GM18861 (cell line): ENCODE results near the gene CDH6.
A peak's percentile ranks its signal among the peaks of the same experiment; 100 is the strongest.

Source experiments
- ATAC-seq: cut with Tn5 transposase; IDR thresholded peaks from one replicate; pipeline ENCODE4 v1.9.1; 2021; ENCODE audit not compliant: unreplicated experiment

The CDH6 gene

DNA sequence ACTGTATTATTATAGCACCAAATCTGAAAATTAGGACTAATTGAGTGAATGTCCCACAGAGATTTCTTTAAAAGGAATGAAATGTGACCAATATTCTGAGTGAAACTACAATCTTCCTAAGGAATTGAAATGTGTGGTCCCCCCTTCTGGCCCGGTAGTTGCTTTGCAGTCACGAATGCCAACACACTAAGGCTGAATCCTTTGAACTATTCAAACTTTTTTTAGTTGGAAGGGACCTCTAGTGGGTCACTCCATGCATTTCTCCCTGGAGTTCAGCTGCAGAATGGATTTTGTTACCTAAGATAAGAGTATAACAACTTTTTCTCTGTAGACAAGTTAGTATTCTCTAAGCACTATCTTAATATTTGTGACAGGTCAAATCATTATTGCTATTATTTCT is 2.8 kb downstream of the CDH6 start:
- ATAC-seq: no peak

DNA sequence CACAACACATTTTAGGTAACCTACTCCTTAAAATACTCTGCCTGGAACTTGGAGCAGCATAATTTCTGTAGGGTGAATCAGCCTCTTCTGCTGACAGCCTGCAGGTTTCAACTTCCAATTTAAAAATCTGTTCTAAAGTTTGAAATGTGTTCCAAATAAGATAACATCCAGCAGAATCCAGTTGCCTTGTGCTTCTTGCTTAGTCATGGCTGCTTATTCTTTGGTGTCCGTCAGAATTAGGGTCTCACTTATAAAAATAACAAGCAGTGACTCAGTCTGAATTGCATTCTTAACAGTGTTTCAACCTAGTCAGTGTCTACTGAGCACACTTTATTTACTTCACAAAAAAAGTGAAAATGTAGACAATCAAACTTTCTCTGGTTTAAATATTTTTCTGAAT is 3.7 kb downstream of the CDH6 start:
- ATAC-seq: no peak

DNA sequence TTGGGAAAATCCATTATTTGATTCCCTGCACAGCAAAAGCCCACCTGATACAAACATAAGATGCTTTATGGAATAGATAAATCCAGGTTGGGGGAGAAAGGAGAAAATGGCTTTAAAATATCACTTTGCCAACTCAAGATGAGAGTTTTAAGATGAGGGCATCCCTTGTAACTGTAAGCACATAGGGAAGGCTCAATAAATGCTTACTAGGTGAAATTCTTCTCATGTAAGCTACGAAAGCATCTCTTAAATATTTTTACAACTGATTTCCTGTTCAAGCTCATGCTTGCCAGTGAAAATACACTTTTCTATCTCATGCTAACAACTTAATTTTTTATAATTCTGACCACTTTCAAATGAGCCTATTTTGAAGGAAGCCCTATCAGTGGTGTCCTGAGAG is 11.5 kb downstream of the CDH6 start:
- ATAC-seq: no peak

DNA sequence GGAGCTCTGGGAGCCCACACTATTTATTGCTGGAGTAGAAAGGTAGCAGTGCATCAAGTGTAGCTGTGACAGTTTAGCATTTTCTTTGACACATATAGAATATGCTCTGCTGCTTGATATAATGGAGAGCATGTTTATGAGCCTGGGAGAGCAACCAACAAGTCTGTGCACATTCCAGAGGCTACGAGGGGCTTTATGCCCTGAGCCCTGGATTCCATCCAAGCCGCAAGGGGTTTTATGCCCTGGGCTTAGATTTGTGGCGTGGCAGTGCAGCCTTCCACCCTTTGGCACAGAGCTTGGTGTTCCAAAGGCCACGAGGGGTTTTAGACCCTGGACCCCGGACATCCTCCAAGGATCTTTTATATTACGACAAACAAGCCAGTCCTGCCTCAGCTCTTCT is 14.6 kb downstream of the CDH6 start:
- ATAC-seq: no peak

DNA sequence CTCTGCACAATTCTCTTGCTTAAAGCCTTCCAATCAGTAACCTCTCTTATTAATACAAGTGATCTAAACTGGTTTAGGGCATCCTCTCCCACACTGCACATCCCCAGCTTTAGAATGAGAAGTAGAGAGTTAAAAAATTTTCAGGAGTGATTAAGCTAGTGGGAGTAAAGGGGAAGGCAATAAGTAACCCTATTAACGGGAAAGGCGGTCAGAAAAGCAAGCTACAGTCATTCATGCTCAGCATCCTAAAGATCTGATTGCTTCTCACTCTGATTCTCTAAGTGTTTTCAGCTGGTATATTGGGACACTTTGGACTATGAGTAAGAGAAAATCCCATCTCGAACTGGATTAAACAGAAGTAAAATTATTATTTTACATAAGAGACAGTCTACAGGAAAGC is 15.8 kb downstream of the CDH6 start:
- ATAC-seq: no peak

DNA sequence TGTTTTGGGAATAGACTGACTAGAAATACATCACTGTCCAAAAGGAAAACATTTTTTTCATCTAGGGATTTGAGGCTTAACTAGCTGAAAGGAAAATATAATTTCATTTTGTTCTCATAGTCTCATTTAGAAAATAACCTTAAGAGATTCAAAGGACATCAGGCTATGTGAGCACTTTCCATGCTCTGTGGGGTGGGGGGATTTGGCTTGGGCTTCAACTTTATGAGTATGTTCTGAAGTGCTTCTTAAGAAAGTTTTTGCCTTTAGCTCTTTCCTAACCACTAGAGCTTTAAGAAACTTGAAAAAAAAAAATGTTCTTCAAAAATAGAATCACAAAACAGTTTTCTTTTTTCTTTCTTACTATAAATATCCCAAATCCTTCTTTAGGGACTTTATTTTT is 17.6 kb downstream of the CDH6 start:
- ATAC-seq: no peak

DNA sequence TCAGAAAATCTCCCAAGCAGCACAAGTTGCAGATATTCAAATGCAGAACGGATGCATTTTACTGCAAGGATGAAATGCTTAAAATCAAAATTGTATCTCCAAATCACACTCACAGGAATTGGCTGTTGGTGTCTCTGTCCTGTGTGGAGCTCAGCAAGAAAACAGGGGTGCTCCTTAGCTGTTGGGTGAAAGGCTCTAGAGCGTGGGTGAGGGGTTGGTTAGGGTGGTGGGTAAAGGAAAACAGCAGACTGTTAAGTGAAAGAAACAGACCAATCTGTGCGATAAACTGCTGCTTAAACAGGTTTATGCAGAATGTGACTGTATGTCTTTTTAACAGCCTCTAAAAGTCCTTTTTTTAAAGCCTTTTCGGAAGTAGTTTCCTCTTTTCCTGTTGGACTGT is 19.8 kb downstream of the CDH6 start:
- ATAC-seq: no peak

DNA sequence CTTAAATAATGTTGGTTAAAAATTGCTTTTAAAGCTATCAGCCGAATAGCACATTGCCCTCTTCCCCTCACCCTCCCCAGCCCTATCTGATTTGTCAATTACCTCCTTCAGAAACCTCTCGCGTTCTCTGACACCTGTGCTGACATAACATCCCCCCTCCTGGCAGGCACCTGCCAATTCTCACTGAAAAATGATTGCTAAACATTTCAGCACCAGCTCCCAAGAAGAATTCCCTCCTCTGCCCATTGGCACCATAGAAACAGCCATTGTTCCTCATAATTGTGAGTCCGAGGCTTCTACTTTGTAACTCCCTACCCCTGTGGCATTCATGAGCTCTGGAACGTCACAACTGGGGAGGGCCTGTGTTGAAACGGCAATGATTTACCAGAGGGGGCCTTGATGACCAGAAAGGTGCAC is 20.2 kb downstream of the CDH6 start:
- no peak for ATAC-seq

DNA sequence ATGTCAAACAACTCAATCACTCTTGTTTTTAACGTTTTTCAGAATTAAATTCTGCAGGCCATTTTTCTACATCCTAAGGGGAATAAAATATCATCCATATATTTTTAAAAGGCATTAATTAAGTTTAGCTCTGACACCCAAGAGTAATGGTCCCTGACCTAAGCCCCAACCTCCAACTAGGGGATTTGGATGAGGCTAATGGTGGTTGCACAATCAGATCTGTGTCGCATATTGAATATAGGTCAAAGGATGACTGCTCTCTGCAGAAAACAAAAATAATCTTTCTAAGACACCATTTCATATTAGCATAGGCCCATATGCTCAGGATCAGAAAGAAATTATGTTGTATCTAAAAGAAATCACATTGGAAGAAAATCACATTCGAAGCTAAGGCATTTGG is 20.7 kb downstream of the CDH6 start:
- no peak for ATAC-seq

DNA sequence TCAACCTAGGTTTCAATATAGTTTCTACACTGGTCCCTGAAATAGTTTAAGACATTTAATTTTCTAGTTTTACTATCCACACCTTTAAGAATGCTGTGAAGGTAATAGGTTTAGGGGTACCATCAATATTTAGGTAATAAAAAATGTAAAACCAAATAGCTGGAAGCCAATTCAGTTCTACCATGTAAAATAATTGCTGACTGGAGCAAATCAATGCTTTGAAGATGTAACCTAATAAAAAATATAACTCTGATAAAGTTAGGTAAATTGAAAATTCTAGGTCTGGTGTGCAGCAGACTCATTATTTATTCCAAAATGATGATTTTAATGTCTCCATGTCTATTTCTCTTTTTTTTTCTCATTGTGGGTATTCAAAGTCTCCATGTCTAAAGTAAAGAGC is 21.8 kb downstream of the CDH6 start:
- no peak for ATAC-seq

DNA sequence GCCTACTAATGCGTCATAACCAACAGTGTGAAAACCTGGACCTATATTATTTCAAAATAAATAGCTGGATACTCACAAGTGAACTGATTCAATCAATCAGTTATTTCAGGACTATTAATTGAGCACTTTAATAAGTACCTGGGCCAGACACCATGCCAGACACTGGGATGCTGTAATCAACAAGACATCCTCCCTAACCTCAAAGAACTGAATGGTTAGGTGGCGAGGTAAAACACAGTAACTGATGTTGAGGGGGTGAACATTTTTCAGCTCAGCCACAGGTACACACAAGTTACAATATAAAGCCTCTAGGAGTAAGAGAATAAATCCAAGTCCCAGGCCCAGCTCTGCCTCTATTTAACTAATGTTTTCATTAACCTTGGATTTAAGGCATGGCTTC is 24.0 kb downstream of the CDH6 start:
- ATAC-seq: no peak

DNA sequence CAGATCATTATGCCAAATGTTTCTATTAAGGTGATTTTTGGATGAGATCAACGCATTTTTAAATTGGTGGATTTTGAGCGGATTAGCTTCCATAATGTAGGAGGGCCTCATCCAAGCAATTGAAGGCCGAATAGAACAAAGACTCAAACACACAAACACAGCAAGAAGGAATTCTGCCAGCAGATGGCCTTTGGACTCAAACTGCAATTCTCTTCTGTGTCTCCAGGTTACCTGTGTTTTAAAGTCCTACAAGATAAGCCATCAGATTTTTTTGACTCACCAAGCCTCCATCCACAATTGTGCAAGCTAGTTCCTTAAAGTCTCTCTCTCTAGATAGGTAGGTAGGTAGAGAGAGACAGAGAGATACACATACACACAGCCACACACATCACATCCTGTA is 25.5 kb downstream of the CDH6 start:
- no peak for ATAC-seq

DNA sequence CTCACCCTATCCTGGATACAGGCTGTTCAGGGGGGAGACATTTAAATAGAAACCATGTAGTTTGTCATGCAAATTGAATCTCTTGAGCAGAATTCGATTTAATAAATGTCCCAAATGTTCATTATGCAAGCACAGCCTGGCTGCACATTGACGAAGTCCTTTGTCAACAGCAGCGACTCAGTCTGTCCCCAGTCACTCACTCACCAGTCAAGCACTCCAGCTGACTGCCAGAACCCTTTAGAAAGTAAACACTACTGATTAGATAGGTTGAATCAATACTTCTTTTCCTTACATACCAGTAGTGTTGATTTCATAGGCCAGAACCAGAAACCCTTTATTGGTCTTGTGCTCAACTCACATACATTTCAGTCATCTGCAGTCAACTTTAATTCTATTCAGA is 27.5 kb downstream of the CDH6 start:
- no peak for ATAC-seq

DNA sequence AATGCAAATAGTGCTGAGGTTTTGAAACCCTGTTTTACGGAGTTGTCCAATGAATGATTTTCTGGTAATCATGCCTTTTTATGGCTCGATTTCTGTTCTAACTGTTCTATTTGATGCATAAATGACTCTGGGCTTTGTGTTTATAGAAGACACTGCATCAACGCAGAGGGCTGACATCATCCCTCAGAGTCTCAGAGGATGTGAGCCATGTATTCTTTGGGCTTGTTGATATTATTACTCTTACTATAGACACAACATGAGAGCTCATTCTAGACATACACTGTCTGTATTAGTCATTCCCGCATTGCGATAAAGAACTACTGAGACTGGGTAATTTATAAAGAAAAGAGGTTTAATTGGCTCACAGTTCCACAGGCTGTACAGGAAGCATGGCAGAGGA is 31.6 kb downstream of the CDH6 start:
- no peak for ATAC-seq

DNA sequence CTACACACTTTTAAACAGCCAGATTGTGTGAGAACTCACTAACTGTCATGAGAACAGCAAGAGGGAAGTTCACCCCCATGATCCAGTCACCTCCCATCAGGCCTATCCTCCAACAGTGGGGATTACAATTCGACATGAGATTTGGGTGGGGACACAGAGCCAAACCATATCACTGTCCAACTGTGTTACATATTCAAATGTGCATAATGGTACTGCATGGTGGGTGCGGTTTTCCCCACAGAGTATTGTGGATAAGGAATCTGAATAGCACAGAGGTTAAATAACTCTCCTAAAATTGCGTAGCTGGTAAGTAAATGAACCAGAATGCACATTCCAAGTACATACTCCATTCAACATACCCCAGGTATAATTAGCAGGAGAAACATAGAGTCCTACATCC is 32.1 kb downstream of the CDH6 start:
- ATAC-seq: no peak

DNA sequence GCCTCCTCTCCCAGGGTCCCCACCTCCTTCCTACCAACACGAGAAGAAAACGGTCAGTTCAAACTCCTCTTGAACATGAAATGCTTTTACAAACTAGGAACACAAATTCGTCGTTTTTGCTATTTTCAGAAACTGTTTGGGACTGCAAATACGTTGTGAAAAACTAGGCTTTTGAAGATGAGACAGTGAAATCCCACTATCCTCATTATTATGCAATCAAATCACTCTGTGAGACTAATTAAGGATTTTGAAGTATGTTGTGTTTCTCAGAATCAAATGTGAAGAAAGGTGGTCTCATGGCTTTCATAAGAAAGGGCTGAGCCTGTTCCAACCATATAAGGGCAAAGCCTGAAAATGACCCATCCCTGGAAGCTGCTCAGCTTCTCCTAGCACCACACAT is 33.2 kb downstream of the CDH6 start:
- no peak for ATAC-seq

DNA sequence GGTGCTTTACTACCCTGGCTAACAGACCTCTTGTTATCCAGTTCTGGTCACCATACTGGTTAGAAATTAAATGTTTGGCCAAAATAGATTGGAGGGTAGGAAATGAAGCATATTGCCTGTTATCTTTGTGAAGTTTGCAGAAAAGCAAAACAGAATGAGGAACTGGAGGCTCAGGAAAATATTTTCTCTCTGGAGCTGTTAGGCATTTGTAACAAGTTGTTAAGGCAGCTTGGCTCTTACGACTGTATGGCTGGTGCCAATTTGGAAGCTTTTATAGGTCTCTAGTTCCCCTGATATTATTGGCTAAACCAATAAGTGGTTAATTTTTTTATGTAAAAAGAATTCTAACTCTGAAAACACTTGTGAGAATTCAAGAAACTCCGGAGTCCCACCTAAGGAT is 35.8 kb downstream of the CDH6 start:
- ATAC-seq: no peak

DNA sequence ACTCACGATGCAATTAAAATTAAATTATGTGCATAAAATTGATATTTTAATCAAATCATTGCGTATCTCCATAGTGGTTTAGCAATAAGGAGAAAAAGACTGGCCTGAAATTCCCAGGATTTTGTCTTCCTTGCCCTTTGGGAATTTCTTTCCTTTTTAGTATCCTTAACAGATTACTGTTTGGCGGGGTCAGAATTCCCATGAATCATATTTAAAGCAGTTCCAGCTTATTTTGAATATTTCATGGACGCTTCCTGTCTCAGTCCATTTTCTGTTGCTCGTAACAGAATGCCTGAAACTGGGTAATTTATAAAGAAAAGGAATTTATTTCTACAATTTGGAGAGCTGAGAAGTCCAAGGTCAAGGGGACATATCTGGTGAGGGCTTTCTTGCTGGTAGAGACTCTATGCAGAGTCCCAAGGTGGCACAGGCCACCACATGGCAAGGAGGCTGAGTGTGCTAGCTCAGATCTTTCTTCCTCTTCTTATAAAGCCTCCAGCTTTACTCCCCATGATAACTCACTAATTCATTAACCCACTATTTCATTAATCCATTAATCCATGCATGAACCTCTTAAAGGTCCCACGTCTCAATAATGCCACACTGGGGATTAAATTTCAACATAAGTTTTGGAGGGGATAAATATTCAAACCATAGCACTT is 37.8 kb downstream of the CDH6 start:
- ATAC-seq: no peak

DNA sequence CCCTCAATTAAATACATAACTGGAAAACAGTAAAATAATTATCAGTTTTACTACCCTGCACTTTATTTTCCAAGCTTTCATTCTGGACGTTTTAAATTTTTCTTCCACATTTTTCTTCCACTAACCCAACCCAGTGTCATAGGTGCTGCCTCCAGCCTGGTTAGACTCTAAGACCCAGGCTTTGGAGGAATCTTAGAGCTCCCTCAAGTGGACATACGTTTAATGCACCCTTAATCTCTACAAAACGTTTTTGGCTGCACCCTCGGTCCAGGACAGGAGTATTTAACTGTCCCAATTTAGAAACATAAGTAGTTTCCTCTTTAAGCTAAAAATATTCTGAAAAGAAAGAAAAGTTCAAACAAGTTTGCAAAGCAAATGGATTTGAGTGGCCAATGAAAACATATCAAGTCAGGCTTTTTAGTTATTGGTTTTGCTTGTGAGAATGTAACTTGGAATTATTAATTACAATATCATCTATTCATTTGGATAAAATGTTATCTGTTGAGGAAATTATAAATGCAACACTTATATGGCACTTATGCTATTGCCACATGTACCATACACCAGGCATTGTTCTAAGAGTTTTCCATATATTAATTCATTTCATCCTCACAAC is 38.9 kb downstream of the CDH6 start:
- ATAC-seq: peak; percentile 77

DNA sequence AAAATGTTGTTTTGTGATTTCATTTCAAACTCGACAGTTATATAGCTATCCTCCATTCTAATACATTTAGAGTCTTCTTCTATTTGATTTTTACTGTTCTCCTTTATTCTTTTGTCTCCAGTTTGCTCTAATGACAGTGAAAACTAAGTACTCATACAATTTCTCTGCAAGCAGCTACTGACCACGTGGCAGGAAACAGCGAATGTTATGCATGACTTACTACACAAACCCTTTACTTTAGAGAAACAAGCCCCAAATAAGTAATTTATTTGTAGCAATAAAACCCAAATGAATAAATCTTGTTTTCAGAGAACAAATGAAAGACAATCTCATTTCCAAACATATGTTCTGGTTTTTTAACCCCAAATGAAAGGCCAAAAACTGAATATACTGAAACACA is 41.9 kb downstream of the CDH6 start:
- no peak for ATAC-seq

DNA sequence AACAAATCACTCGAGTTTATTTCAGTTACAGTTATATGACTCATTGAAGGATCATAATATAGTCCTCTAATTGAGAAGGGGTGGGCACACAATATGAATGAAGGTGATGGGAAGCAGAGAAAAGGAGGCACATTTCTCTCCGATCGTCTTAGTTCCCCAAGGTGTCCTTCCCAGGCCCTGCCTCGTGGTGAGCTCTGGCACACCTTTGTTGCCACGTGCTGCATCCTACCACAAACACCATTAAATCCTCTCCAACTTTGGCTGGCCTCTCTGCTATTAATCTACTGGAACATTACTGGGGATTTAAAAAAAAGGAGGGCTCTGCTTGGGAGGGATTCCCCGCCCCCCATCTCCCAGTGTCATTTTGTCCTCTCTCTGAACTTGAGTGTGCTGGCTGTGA is 42.9 kb downstream of the CDH6 start:
- no peak for ATAC-seq

DNA sequence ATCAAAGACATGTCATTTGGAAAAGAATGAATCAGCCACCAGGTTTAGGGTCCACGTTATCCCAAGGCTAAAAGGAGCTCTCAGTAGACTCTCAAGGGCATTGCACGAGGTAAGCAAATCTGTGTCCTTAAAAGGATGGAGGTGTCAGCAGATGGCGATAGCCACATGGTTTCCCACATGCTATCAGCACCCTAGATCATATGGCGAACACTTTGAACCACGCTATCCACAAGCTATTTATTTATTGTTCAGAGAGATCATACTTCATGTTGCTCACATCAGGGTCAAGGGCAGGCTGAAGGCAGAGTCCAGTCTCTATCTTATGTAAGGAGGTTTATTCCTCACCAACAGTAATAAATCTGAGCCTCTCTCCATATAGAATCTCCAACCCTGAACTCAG is 43.7 kb downstream of the CDH6 start:
- ATAC-seq: no peak

DNA sequence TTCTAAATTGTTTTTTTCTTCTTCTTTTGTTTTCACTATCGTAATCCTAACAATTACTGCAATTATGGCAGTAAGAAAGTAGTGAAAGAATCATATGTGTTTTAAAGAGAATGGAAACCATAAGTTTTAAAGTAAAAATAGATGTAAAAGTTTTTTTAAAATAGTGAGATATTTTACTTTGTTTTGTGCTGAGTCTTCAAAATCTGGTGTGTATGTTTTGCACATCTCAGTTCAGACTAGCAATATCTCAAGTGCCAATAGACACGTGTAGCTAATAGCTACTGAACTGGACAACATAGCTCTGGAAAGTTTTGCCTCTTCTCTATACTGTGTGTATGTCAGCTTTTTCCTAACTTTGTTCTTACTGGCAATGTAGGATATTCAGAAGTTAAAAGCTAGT is 45.0 kb downstream of the CDH6 start:
- no peak for ATAC-seq
